ENCODE data around the gene FAM83B.

FAM83B gene

GRCh38 chr6:54981276-54981609, 134.7 kb downstream of the FAM83B start:
- no peak for DNase-seq

GRCh38 chr6:54981647-54982046, 135.1 kb downstream of the FAM83B start:
- DNase-seq = no peak

- DNase-seq = no peak
Observed at GRCh38 chr6:54987633-54988290, 141.2 kb downstream of the FAM83B start.

- no peak for DNase-seq
Observed at GRCh38 chr6:54988576-54988975, 142.0 kb downstream of the FAM83B start.

- no peak for DNase-seq
Observed at GRCh38 chr6:54990001-54990400, 143.4 kb downstream of the FAM83B start.
